Forelimb muscle (tissue), 1 donor: ENCODE results near the gene IMMP2L. TPM values are rescaled to one million over a fixed set of nuclear protein-coding genes. Genes with fewer than 3 reads are reported as not detected.

Experiments used
- DNase-seq: peaks from one replicate; pipeline ENCODE4 v3.0.0-alpha.2; 2013; ENCODE audit warnings: low read depth
- polyA plus RNA-seq: library from polyadenylated mRNA; unstranded; fragments of 120-200 nt; gene quantifications from one replicate; pipeline ENCODE4 v1.2.1, GENCODE V29; 2013; ENCODE audit not compliant: insufficient read length

The IMMP2L gene
- polyA plus RNA-seq, 1 donor: 15.3 TPM

- DNase-seq: peak; percentile 29
Observed at GRCh38 chr7:111558991-111559390, 3.3 kb downstream of the IMMP2L start.

- no peak for DNase-seq
Observed at GRCh38 chr7:111556977-111557376, 5.3 kb downstream of the IMMP2L start.

GRCh38 chr7:111554086-111554485, 8.2 kb downstream of the IMMP2L start:
- DNase-seq: no peak

- DNase-seq: no peak
Observed at GRCh38 chr7:111541067-111541466, 21.2 kb downstream of the IMMP2L start.

GRCh38 chr7:111540199-111540815, 22.0 kb downstream of the IMMP2L start:
- DNase-seq: no peak

GRCh38 chr7:111537134-111537533, 25.2 kb downstream of the IMMP2L start:
- no peak for DNase-seq

GRCh38 chr7:111535142-111535870, 27.0 kb downstream of the IMMP2L start:
- no peak for DNase-seq

- DNase-seq: no peak
Observed at GRCh38 chr7:111532625-111533024, 29.7 kb downstream of the IMMP2L start.

- no peak for DNase-seq
Observed at GRCh38 chr7:111531993-111532392, 30.3 kb downstream of the IMMP2L start.

GRCh38 chr7:111530356-111530668, 32.0 kb downstream of the IMMP2L start:
- DNase-seq: no peak

- no peak for DNase-seq
Observed at GRCh38 chr7:111529507-111530355, 32.6 kb downstream of the IMMP2L start.

GRCh38 chr7:111528331-111528730, 34.0 kb downstream of the IMMP2L start:
- DNase-seq: no peak

GRCh38 chr7:111527545-111527944, 34.7 kb downstream of the IMMP2L start:
- DNase-seq: no peak

GRCh38 chr7:111525100-111525499, 37.2 kb downstream of the IMMP2L start:
- no peak for DNase-seq

GRCh38 chr7:111521660-111522059, 40.6 kb downstream of the IMMP2L start:
- DNase-seq: no peak

- no peak for DNase-seq
Observed at GRCh38 chr7:111518264-111518663, 44.0 kb downstream of the IMMP2L start.

GRCh38 chr7:111517549-111517951, 44.7 kb downstream of the IMMP2L start:
- DNase-seq: no peak

GRCh38 chr7:111516612-111517011, 45.7 kb downstream of the IMMP2L start:
- no peak for DNase-seq

GRCh38 chr7:111513566-111513965, 48.7 kb downstream of the IMMP2L start:
- no peak for DNase-seq

- no peak for DNase-seq
Observed at GRCh38 chr7:111511845-111512244, 50.4 kb downstream of the IMMP2L start.

- DNase-seq: no peak
Observed at GRCh38 chr7:111510584-111511378, 51.5 kb downstream of the IMMP2L start.

GRCh38 chr7:111510062-111510461, 52.2 kb downstream of the IMMP2L start:
- DNase-seq: no peak
